ENCODE measurements around the gene ALPP. TPM values are rescaled to one million over a fixed set of nuclear protein-coding genes. Genes with fewer than 3 reads are reported as not detected.
"Not testable (repeated sequence)": the region's sequence is repeated elsewhere in the genome, so short reads cannot be mapped to it uniquely, and the experiment has no call there.

The ALPP gene
- total and polyA plus RNA-seq, 2 donors (not counting 3 experiments of a cell fraction or from before 2014, with no cell fraction given), result not detected

DNA sequence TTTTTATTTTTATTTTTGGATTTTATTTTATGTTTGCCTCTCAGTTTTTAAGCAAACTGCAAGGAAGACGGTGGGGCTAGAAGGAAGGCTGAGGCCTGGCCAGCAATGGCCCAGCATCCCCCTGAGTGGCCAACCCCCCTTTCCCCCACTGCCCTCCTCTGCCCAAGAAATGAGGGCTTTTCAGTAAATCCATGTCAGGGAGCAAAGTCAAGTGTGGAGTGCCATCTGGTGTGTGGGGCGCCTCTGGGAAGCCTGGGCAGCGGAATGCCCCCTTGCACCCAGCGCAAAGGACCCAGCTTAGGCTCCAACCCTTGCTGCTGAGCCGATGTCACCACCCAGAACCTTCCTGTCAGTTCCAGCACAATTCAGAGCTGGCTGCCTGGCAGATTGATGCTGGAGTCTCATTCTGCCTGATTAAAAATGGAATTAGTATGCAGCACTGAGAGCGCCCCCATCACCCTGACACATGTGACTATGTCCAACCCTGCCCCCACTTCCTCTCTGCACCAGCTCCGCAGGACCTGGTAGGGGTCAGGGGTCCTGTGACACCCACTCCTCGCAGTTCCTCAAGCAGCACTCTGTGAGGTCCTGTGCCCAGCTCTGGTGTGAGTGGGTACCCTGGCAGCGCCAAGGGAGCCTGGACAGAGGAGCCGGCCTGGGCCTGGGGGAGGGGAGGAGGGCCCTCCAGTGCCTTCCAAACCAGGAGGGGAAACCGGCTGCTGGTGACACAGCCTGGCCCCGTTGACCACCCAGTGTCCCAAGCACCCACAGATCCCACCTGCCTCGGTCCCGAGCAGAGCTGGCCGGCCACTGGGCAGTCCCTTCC is 9.2 kb upstream of the ALPP start:
- CTCF ChIA-PET, result interaction anchor here (0.6 to 3.6 kb wide), 2 partner anchors 70 to 447 kb away, joined by 3 to 13 read pairs; no protein-coding TSS in a partner anchor
- no peaks in the 10 kb centered on the region for H3K4me1 ChIP-seq (ENCODE audit: control insufficient read depth, extremely low read depth, insufficient read depth, low read length)
- H3K79me2 ChIP-seq (ENCODE audit: control insufficient read depth, insufficient read depth, low read length), result no peaks in the 10 kb centered on the region
- H3K4me3 ChIP-seq (replicated peaks in 1 of 3; ENCODE audit: insufficient read depth in 1 of 3, low read depth in 1 of 3, low read length in 3 of 3), result no peak overlapping the region
- no peaks in the 10 kb centered on the region for H3K36me3 ChIP-seq (ENCODE audit: control insufficient read depth in 2 of 2, extremely low read depth in 1 of 2, insufficient read depth in 2 of 2, low read length in 2 of 2)
- no peak overlapping the region for H2AFZ ChIP-seq (ENCODE audit: low read depth, low read length)
- TF ChIP-seq FOS (IDR thresholded peaks at IDR 0.05; ENCODE audit: borderline replicate concordance, insufficient read depth, low read length), result no peak
- TF ChIP-seq POLR2AphosphoS5 (IDR thresholded peaks at IDR 0.05; ENCODE audit: insufficient read depth, low read depth, low read length), result no peak
- no peak for TF ChIP-seq POLR2A (IDR thresholded peaks at IDR 0.05; ENCODE audit: low read depth, low read length)
- TF ChIP-seq MYC (IDR thresholded peaks at IDR 0.05; ENCODE audit: low read depth, low read length), result no peak
- H3K4me2 ChIP-seq (ENCODE audit: insufficient read depth, low read length), result no peak overlapping the region
- no peak overlapping the region for H3K9ac ChIP-seq (replicated peaks; ENCODE audit: extremely low read depth, insufficient read depth, low read length)
- DNase-seq (ENCODE audit: low read depth, low spot score) (no peak), FAIRE-seq (no peak)
- H4K20me1 ChIP-seq (replicated peaks; ENCODE audit: control insufficient read depth, extremely low read depth, insufficient read depth, low read length), result no peaks in the 10 kb centered on the region
- H3K9me3 ChIP-seq (replicated peaks; ENCODE audit: control insufficient read depth, insufficient read depth, low read length), result no peaks in the 10 kb centered on the region
- POLR2A ChIA-PET, result no interaction called here
- H3K27me3 ChIP-seq (ENCODE audit: control insufficient read depth in 2 of 2, insufficient read depth in 2 of 2, low read length in 2 of 2), result peaks cover 0 to 6% of the 10 kb centered on the region in 2 experiments
- no peaks in the 10 kb centered on the region for H3K9me1 ChIP-seq (replicated peaks; ENCODE audit: control insufficient read depth, extremely low read depth, insufficient read depth, low read length)
- H3K27ac ChIP-seq (ENCODE audit: insufficient read depth, low read depth, low read length), result no peak overlapping the region
- dilution Hi-C loops (cut with MboI; ENCODE audit: extremely low pct_ligation_motif_present, low sequenced_read_pairs) (no loop called here), intact Hi-C loops (cut with micrococcal nuclease) (no loop called here)
- BruUV-seq (replicated peaks), result no TSS peak

- H4K20me1 ChIP-seq (replicated peaks; ENCODE audit: control insufficient read depth, extremely low read depth, insufficient read depth, low read length); H3K4me1 ChIP-seq (ENCODE audit: control insufficient read depth, extremely low read depth, insufficient read depth, low read length); intact Hi-C loops (cut with micrococcal nuclease); DNase-seq (ENCODE audit: low read depth, low spot score); H3K9me3 ChIP-seq (replicated peaks; ENCODE audit: control insufficient read depth, insufficient read depth, low read length); H3K27ac ChIP-seq (ENCODE audit: insufficient read depth, low read depth, low read length); H3K9me1 ChIP-seq (replicated peaks; ENCODE audit: control insufficient read depth, extremely low read depth, insufficient read depth, low read length); H3K4me2 ChIP-seq (ENCODE audit: insufficient read depth, low read length); dilution Hi-C loops (cut with MboI; ENCODE audit: extremely low pct_ligation_motif_present, low sequenced_read_pairs); H3K79me2 ChIP-seq (ENCODE audit: control insufficient read depth, insufficient read depth, low read length); POLR2A ChIA-PET; H2AFZ ChIP-seq (ENCODE audit: low read depth, low read length); H3K4me3 ChIP-seq (replicated peaks in 1 of 3; ENCODE audit: insufficient read depth in 1 of 3, low read depth in 1 of 3, low read length in 3 of 3); H3K27me3 ChIP-seq (ENCODE audit: control insufficient read depth in 2 of 2, insufficient read depth in 2 of 2, low read length in 2 of 2); H3K9ac ChIP-seq (replicated peaks; ENCODE audit: extremely low read depth, insufficient read depth, low read length); H3K36me3 ChIP-seq (ENCODE audit: control insufficient read depth in 2 of 2, extremely low read depth in 1 of 2, insufficient read depth in 2 of 2, low read length in 2 of 2); FAIRE-seq; BruUV-seq (replicated peaks): not testable (repeated sequence)
- CTCF ChIA-PET, result interaction anchor here (0.6 kb wide), 1 partner anchor 448 kb away, joined by 3 read pairs; no protein-coding TSS in a partner anchor
Measured at GRCh38 chr2:232370007-232370406, 8.5 kb upstream of the ALPP start.
